Right lobe of liver (tissue), 4 donors: ENCODE data around the gene RASIP1.

Experiments used
- POLR2A ChIP-seq: fragments of 450-650 bp; IDR thresholded peaks from one replicate; pipeline ENCODE4 v1.6.1; 2017; ENCODE audit warnings: antibody characterized with exemption, mild to moderate bottlenecking
- TF ChIP-seq, protein P1 (sequence below), 4 donors: fragments of 200-600 bp in 3 of 4; fragments of 450-650 bp in 1 of 4; IDR thresholded peaks; one replicate each; pipeline versions ENCODE4 v1.5.1 to v1.8.0; 2016 to 2022; ENCODE audit warnings: antibody characterized with exemption in 4 of 4, mild to moderate bottlenecking in 2 of 4
- donor health status: DM: no; HTN: no; CAD: no.
- donor health status: DM: no; HTN: no; CAD: no.
- donor health status: DM: no; HTN: yes; CAD: no.

DNA sequence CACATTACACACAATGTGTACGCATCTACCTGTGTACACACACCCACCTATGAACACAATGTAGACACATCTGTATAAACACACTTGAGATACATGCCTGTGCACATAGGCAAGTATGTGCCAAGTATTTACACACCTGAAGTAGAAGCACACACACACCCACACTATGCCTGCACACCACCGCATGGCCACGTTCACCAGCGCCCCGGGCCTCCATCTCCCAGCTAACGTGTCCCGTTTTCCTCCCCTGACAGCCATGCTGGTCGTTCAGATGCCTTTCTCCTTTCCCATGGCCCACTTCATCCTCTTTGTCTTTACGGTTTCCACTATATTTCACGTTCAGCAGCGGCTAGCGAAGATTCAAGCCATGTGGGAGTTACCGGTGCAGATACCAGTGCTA, 37.7 kb downstream of the RASIP1 start:
- TF ChIP-seq, protein P1, sequence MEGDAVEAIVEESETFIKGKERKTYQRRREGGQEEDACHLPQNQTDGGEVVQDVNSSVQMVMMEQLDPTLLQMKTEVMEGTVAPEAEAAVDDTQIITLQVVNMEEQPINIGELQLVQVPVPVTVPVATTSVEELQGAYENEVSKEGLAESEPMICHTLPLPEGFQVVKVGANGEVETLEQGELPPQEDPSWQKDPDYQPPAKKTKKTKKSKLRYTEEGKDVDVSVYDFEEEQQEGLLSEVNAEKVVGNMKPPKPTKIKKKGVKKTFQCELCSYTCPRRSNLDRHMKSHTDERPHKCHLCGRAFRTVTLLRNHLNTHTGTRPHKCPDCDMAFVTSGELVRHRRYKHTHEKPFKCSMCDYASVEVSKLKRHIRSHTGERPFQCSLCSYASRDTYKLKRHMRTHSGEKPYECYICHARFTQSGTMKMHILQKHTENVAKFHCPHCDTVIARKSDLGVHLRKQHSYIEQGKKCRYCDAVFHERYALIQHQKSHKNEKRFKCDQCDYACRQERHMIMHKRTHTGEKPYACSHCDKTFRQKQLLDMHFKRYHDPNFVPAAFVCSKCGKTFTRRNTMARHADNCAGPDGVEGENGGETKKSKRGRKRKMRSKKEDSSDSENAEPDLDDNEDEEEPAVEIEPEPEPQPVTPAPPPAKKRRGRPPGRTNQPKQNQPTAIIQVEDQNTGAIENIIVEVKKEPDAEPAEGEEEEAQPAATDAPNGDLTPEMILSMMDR (IDR thresholded peaks at IDR 0.05), result no peak
- TF ChIP-seq POLR2A, result no peak
